DMS153 (cell line): ENCODE measurements around the gene SH3TC1.

Source experiments
- DNase-seq: peaks from one replicate; lab custom pipeline; 2025; lab: John Stamatoyannopoulos, UW

Gene SH3TC1

GRCh38 chr4:8215641-8216442 lies 16.8 kb downstream of the SH3TC1 start:
- DNase-seq, result no peak

GRCh38 chr4:8216443-8217245 lies 17.6 kb downstream of the SH3TC1 start:
- no peak for DNase-seq

DNA sequence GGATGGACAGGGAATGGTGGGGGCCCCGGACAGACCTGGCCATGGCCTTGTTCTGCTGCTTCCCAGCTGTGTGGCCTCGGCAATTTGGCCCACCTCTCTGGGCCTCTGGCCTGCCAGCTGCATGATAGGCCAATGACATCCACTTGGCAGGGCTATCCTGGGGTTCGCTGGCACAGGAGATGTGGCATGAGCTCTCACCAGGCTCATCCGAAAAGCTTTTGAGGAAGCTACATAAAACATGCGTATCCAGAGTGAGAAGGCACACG lies 18.1 kb downstream of the SH3TC1 start:
- DNase-seq, result no peak

DNA sequence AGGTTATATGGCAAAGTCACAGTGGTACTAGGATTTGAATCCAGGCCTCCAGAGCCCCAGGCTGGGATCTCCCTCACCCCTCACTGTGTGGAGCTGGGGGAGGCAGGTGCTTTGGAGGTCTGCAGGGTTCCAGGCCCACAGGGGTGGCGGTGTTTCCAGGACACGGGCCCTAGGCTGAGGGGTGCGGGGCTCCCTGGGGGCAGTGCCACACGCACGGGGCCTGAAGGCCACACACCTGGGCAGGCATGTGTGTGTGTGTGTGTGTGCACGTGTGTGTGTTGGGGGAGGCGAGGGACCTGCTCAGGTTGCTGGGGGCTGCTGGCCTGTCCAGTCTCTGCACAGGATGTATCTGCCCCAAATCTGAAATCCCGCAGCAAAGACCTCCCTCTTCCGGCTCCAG lies 18.8 kb downstream of the SH3TC1 start:
- no peak for DNase-seq

DNA sequence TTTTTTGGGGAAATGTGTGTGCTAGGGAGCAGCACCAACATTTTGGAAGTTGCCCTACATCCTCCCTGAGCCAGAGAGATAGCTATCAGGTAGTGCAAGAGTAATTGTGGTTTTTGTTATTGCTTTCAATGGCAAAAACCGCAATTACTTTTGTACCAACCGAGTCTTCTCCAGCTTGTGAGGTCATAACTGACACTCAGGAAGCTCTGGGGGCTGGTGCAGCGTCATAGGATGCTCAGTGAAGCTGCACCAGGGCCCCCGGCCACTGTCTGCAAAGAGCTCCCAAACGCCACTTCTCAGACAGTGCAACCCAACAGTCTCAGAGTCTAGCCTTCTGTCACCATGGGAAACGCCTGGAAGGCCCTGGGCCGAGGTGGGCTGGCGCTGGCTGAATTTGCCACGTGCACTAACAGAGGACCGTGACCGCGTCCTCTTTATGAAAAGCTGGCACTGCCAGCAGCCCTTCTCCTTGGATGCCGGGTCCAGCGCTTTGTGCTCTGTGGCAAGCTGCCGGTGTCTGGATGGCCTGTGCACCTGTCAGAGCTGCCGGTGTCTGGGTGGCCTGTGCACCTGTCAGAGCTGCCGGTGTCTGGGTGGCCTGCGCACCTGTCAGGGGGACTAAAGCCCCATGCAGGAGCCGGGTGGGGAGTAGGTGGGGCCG lies 19.4 kb downstream of the SH3TC1 start:
- DNase-seq, result no peak

DNA sequence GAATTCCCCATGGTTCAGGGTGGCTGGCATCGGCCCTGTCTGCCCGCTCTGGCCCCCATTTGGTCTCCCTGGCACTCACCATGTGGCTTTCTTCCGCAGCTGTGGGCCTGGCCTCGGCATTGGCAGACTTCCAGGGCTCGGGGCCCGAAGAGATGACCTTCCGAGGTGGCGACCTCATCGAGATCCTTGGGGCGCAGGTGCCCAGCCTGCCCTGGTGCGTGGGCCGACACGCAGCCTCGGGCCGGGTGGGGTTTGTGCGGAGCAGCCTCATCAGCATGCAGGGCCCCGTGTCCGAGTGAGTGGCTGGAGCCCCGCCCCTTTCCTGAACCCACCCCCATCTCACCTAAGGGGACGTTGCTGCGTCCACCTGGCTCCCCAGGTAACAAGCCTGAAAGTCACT lies 20.1 kb downstream of the SH3TC1 start:
- no peak for DNase-seq

- no peak for DNase-seq
Observed at GRCh38 chr4:8220661-8221450, 21.8 kb downstream of the SH3TC1 start.

DNA sequence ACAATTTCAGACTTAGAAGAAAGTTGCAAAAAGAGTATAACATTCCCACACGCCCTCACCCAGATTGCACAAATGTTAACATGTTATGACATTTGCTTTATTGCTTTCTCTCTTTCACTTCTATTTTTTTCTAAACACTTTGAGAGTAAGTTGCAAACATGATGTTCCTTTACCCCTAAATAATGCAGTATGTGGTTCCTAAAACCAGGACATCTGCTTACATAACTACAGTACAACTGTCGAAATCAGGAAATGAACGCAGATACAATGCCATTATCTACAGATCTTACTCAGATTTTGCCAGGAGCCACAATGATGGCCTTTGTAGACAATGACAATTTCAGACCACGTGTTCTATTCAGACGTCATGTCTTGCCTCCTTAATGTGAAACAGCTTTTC lies 22.4 kb downstream of the SH3TC1 start:
- no peak for DNase-seq

DNA sequence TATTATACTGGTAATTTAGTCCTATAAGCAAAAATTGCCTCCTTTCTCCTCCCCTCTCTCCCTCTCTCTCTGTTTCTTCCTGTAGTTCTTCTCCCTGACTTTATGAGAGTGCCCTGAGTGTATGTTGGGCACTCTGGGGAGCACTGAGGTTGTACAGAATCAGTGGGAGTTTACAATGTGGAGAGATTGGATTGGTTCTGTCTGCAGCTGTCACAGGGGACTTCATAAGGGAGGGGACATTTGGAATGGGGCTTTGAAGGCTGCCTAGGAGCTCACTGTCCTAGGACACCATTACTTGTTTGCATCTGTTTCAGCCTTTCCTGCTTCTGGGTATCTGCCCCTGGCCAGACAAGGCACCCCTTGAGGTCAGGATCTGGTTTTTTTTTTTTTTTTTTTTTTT lies 22.9 kb downstream of the SH3TC1 start:
- no peak for DNase-seq

DNA sequence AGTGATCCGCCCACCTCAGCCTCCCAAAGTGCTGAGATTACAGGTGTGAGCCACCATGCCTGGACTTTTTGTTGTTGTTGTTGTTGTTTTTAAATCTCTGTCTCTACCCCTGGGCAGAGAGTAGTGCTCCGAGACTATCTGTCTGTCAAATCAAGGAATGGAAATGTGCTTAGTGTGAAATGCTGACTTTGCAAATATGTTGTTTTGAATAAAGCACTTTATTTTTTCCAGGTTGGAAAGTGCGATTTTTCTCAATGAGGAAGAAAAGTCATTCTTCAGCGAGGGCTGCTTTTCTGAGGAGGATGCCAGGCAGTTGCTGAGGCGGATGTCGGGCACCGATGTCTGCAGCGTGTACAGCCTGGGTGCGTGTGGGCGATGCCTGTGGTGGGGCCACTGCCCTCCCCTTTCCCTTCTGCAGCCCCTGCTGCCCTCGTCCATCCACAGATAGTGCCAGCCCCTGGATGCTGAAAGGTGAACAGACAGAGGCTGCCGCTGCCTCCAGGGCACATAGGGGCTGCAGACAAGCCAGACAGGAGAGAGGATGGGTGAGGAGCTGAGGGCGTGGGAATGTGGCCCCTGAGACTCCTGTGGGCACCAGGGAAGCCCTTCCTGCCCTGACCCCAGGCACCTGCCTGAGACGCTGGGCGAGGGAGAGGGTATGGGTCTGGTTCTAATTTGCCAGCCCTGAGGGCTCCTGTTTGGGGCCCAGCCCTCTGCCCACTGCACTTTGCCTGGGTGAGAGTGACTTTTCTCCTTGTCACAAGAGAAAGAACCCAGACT lies 23.7 kb downstream of the SH3TC1 start:
- DNase-seq, result no peak

DNA sequence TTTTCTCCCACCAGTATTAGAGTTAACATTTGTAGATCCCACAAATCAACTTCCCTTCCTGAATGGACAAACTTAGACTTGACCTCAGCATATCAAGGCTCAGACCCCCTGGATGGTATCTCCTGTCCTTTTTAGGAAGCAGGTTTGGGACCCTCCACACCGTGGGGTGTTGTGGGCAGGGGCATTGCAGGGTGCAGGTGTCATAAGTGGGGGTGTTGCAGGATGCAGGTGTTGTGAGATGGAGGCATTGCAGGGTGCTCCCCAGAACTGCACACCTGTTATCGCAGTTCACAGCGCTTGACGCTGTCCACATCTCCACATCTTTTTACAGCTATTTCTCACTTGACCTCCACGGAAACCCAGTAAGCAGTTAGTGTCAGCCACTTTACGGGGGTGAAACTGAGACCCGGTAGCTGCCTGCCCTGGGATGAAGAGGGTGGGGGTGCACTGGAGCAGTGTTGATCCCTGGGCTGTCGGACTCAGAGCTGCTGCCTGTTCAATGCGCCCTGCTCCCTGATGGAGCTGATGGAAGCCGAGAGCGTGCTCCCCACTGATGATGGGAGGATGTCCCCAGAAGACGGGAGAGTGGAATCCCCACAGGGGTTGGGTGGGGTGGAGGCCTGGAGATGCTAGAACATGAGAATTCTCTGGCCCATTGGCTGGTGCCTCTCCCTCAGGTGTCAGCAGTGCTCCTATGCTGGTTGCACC lies 25.3 kb downstream of the SH3TC1 start:
- no peak for DNase-seq

- DNase-seq, result no peak
Observed at GRCh38 chr4:8224975-8225625, 26.0 kb downstream of the SH3TC1 start.

DNA sequence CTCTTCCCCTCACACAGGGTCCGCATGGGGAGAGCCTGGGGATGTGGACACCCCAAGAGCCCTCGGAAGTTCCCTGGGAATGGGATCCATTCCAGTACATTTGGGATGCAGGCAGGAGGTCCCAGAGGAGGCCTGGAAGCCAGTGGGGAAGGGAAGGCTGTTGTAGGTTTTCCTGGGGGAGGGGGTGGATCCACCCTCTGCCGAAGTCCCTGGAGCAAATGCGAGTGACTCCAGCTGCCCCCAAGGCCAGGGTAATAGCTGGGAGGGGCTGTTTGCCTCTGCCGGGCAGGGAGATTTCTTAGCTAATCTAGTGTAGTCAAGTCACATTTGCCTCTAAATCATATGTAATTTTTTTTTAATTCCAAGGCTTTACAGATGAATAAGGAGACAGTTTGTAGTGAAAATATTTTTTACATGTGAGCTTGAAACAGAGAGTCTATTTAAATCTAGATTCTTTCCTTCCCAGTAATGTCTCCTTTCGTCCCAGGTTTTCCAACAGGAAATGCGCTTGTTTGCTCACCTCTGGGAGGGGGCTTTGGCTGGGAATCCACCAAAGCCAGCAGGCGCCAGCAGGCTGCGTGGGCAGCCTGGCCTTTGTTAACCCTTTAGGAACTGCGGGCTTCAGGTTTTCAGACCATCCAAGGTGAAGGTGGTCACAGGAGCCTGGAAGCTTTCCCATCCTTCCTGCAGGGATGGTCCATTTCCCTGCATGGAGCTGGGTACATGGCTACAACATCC lies 26.8 kb downstream of the SH3TC1 start:
- DNase-seq, result no peak

DNA sequence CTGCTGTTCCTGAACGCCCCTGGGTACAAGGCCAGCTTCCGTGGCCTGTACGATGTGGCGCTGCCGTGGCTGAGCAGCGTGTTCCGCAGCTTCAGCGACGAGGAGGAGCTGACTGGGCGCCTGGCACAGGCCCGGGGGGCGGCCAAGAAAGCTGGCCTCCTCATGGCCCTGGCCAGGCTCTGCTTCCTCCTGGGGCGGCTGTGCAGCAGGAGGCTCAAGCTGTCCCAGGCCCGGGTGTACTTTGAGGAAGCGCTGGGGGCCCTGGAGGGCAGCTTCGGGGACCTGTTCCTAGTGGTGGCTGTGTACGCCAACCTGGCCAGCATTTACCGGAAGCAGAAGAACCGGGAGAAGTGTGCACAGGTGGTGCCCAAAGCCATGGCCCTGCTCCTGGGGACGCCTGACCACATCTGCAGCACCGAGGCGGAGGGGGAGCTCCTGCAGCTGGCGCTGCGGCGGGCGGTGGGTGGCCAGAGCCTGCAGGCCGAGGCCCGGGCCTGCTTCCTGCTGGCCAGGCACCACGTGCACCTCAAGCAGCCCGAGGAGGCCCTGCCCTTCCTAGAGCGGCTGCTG lies 28.2 kb downstream of the SH3TC1 start:
- no peak for DNase-seq

- no peak for DNase-seq
Observed at GRCh38 chr4:8227771-8228318, 28.8 kb downstream of the SH3TC1 start.

DNA sequence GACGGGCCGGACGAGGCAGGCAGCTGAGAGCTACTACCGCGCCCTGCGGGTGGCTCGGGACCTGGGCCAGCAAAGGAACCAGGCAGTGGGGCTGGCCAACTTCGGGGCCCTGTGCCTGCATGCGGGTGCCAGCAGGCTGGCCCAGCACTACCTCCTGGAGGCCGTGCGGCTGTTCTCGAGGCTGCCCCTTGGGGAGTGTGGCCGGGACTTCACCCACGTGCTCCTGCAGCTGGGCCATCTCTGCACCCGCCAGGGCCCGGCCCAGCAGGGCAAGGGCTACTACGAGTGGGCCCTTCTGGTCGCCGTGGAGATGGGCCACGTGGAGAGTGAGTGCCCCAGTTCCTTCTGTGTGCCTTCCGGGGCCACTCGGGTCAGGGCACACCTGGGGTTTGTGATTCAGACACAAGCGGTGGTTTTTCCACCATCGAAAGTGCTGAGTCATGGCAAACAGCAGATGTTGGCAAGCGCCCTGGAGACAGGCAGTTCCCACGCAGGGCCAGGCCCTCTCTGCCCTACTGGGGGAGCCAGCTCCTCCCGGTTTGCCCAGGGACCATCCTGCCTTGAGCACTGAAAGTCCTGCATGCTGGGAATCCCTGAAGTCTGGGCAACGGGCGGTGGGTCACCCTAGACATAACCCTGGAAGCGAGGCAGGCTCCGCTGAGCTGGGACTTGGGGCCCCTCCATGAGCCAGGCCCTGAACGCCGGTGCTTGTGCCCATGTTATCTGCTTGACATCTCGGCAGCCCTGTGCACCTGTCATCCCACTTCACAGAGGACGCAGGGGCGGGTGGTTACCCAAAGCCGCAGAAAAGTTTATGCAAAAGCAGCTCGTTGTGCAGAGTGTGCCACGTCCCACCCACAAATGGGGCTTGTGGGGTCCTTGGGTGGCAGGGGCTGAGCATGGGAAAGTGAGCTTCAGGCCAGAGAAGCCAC lies 29.5 kb downstream of the SH3TC1 start:
- no peak for DNase-seq

DNA sequence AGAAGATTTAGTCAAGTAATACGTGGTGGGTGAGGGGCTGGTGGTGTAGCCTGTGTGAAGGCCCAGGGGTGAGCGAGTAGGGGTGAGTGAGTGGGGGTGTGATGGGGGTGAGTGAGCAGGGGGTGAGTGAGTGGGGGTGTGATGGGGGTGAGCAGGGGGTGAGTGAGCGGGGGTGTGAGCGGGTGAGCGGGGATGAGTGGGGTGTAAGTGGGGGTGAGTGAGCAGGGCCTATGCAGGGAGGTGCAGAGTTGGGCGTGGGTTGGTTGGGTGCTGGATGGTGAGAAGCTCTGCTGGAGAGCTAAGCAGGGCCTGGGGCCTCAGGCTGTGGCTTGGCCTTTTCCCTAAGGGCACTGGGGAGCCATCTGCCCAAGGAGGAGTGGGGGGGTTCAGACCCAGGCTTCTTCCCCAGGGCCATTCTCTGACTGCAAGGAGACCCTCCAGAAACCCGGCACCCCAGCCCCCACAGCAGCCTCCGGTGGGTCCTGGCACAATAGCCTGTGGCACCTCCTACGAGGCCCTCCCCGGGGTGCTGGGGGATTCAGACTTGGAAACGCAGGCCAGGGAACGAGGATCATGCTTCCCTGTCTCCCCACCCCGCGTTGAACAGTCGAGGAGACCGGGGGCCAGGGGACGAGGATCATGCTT lies 30.4 kb downstream of the SH3TC1 start:
- no peak for DNase-seq
